A673 (cell line): ENCODE measurements around the gene KDM3B. TPM values are rescaled to one million over a fixed set of nuclear protein-coding genes. Genes with fewer than 3 reads are reported as not detected.
"Not testable (repeated sequence)": the region's sequence is repeated elsewhere in the genome, so short reads cannot be mapped to it uniquely, and the experiment has no call there.

Experiments used
- BruUV-seq: library from RNA; stranded (reverse); fragments of 400-500 nt; replicated peaks from 2 replicates; lab custom pipeline; 2021; lab: Mats Ljungman, UMichigan
- CTCF ChIA-PET: fragments of 300-600 bp; sonication (Branson Sonifier 250); formaldehyde crosslinking; loops from one replicate; lab custom pipeline; 2022; ENCODE audit warnings: antibody characterized with exemption; lab: Charles Lee
- POLR2A ChIA-PET: fragments of 300-600 bp; sonication (Branson Sonifier 250); formaldehyde crosslinking; loops from one replicate; lab custom pipeline; 2022; ENCODE audit warnings: antibody characterized with exemption; ENCODE audit not compliant: low non-redundant PET; lab: Charles Lee
- DNase-seq: peaks from one replicate; pipeline ENCODE4 v3.0.0-alpha.2; 2015; ENCODE audit warnings: low spot score
- H3K27ac ChIP-seq: fragments of 200-600 bp; sonication (generic); 2 replicates; pipeline ENCODE4 v1.5.1; 2016; ENCODE audit warnings: mixed run types, low read depth, mild to moderate bottlenecking, mixed read lengths, antibody characterized with exemption, low read length; ENCODE audit not compliant: poor library complexity, severe bottlenecking
- H3K27me3 ChIP-seq: fragments of 200-600 bp; sonication (generic); replicated peaks from 2 replicates; pipeline ENCODE4 v1.6.1; 2017; ENCODE audit warnings: mixed run types, low read depth, mild to moderate bottlenecking, mixed read lengths, antibody characterized with exemption, low read length; ENCODE audit not compliant: insufficient read depth, poor library complexity
- H3K36me3 ChIP-seq: fragments of 200-600 bp; sonication (generic); 2 replicates; pipeline ENCODE4 v1.6.1; 2016; ENCODE audit warnings: mixed run types, mild to moderate bottlenecking, mixed read lengths, antibody characterized with exemption, low read length; ENCODE audit not compliant: insufficient read depth, poor library complexity, severe bottlenecking
- H3K4me1 ChIP-seq: fragments of 200-600 bp; sonication (generic); 2 replicates; pipeline ENCODE4 v1.6.1; 2017; ENCODE audit warnings: mixed run types, mild to moderate bottlenecking, mixed read lengths, antibody characterized with exemption, low read length; ENCODE audit not compliant: insufficient read depth, poor library complexity, severe bottlenecking
- H3K4me3 ChIP-seq: fragments of 200-600 bp; sonication (generic); 2 replicates; pipeline ENCODE4 v1.5.1; 2016; ENCODE audit warnings: low read depth, mixed run types, mild to moderate bottlenecking, mixed read lengths, low read length; ENCODE audit not compliant: poor library complexity, severe bottlenecking
- H3K9me3 ChIP-seq: fragments of 200-600 bp; sonication (generic); 2 replicates; pipeline ENCODE4 v1.6.1; 2016; ENCODE audit warnings: mixed run types, low read depth, mild to moderate bottlenecking, mixed read lengths, antibody characterized with exemption, low read length; ENCODE audit not compliant: poor library complexity, severe bottlenecking
- EZH2 ChIP-seq: fragments of 200-600 bp; sonication (generic); IDR thresholded peaks from 2 replicates; pipeline ENCODE4 v1.6.1; 2017; ENCODE audit warnings: borderline replicate concordance, low read depth, mild to moderate bottlenecking, mixed read lengths, antibody characterized with exemption, low read length; ENCODE audit not compliant: poor library complexity, severe bottlenecking
- intact Hi-C: fragments of 100-400 bp; cut with micrococcal nuclease; formaldehyde crosslinking; loops from one replicate; pipeline ENCODE4 v1.10.0; 2022; ENCODE audit not compliant: unreplicated experiment
- total RNA-seq: library from RNA; stranded (reverse); gene quantifications from 2 replicates; pipeline ENCODE4 v1.2.3, GENCODE V29; 2021
- TF ChIP-seq, protein P1 (sequence below): fragments of 300-800, 200-600 bp; sonication (generic); conservative IDR thresholded peaks from 2 replicates; pipeline ENCODE4 v1.5.1; 2017; ENCODE audit warnings: low read depth, mild to moderate bottlenecking, antibody characterized with exemption, low read length, moderate library complexity, mixed read lengths

Gene KDM3B
- total RNA-seq, 1 experiment from 2014 or later: 62.1 TPM

DNA sequence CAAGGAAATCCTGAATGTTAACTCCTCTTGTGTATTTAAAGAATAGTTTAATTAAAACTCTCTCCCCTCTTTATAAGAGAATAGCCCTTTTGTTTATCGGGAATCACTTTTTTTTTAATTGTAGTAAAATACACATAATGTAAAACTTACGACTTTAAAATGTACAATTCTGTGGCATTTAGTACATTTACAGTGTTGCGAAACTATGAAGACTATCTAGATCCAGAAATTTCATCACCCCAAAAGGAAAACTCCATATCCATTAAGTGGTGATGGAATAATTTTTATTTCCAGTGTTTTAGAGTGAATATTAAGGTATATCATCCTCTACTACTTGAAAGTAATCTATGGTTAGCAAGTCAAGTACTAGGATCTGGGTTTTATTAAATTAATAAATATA is 36.8 kb downstream of the KDM3B start:
- H3K36me3 ChIP-seq: peaks cover 50% of the 10 kb centered on the region
- H3K27me3 ChIP-seq: no peaks in the 10 kb centered on the region
- no peak overlapping the region for H3K27ac ChIP-seq
- BruUV-seq: no TSS peak
- ChIA-PET CTCF (no interaction called here), POLR2A (no interaction called here)
- no peaks in the 10 kb centered on the region for H3K4me1 ChIP-seq
- TF ChIP-seq, protein P1, sequence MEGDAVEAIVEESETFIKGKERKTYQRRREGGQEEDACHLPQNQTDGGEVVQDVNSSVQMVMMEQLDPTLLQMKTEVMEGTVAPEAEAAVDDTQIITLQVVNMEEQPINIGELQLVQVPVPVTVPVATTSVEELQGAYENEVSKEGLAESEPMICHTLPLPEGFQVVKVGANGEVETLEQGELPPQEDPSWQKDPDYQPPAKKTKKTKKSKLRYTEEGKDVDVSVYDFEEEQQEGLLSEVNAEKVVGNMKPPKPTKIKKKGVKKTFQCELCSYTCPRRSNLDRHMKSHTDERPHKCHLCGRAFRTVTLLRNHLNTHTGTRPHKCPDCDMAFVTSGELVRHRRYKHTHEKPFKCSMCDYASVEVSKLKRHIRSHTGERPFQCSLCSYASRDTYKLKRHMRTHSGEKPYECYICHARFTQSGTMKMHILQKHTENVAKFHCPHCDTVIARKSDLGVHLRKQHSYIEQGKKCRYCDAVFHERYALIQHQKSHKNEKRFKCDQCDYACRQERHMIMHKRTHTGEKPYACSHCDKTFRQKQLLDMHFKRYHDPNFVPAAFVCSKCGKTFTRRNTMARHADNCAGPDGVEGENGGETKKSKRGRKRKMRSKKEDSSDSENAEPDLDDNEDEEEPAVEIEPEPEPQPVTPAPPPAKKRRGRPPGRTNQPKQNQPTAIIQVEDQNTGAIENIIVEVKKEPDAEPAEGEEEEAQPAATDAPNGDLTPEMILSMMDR: no peak
- TF ChIP-seq EZH2: no peak
- intact Hi-C loops: no loop called here
- no peaks in the 10 kb centered on the region for H3K9me3 ChIP-seq
- no peak for DNase-seq
- H3K4me3 ChIP-seq: no peak overlapping the region

DNA sequence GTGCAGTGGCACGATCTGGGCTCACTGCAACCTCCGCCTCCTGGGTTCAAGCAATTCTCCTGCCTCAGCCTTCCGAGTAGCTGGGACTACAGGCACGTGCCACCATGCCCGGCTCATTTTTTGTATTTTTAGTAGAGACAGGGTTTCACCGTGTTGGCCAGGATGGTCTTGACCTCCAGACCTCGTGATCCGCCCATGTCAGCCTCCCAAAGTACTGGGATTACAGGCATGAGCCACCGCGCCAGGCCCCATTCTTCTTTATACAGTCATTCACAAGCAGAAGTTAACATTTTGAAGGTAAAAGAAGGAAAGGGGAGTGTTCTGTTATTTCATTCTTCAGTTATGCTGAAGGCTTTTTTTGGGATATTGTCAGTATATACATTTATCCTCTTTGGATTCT is 37.4 kb downstream of the KDM3B start:
- H3K27ac ChIP-seq, intact Hi-C loops, H3K4me1 ChIP-seq, H3K27me3 ChIP-seq, DNase-seq, H3K9me3 ChIP-seq, H3K4me3 ChIP-seq, POLR2A ChIA-PET, CTCF ChIA-PET, BruUV-seq: not testable (repeated sequence)
- H3K36me3 ChIP-seq: peaks cover 53% of the 10 kb centered on the region

DNA sequence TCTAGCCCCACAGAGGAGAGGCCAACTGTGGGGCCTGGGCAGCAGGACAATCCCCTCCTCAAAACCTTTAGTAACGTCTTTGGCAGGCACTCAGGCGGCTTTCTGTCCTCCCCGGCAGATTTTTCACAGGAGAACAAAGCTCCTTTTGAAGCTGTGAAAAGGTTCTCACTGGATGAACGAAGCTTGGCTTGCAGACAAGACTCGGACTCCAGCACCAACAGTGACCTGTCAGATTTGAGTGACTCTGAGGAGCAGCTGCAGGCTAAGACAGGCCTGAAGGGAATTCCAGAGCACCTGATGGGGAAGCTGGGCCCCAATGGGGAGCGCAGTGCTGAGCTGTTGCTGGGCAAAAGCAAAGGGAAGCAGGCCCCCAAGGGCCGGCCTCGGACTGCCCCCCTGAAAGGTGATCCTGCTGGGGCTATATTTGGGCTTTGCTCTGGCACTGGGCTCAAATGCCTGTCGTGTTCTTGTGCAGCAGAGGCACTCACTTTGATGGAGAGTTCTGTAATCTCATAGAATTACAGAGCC is 39.4 kb downstream of the KDM3B start:
- intact Hi-C loops: no loop called here
- no peaks in the 10 kb centered on the region for H3K27me3 ChIP-seq
- no peaks in the 10 kb centered on the region for H3K4me1 ChIP-seq
- no peaks in the 10 kb centered on the region for H3K9me3 ChIP-seq
- peaks cover 45% of the 10 kb centered on the region for H3K36me3 ChIP-seq
- BruUV-seq: no TSS peak
- no peak for DNase-seq
- TF ChIP-seq EZH2: no peak
- TF ChIP-seq, protein P1: no peak
- CTCF ChIA-PET: no interaction called here
- POLR2A ChIA-PET: no interaction called here
- no peak overlapping the region for H3K4me3 ChIP-seq
- no peak overlapping the region for H3K27ac ChIP-seq

DNA sequence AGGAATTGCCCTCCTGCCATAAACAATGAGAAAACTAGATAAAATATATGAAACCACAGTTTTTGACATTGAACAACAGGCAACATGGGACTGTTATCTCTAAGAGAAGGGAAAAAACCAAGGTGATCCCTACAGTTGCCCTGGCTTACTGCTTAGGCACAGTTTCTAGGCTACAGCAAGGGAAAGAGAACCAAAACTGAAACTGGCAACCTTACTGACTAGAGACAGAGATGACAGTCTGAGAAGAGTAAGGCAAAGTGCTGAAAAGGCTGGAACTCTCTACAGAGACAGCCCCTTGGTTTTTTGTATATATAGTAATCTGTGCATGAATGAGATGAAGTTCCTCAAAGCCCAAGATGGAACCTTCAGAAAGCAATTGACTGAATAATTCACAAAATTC is 50.2 kb downstream of the KDM3B start:
- DNase-seq: no peak
- BruUV-seq: no TSS peak
- ChIA-PET POLR2A (no interaction called here), CTCF (no interaction called here)
- H3K4me3 ChIP-seq: no peak overlapping the region
- H3K4me1 ChIP-seq: no peaks in the 10 kb centered on the region
- H3K27me3 ChIP-seq: no peaks in the 10 kb centered on the region
- no peak overlapping the region for H3K27ac ChIP-seq
- TF ChIP-seq, protein P1: no peak
- no peak for TF ChIP-seq EZH2
- peaks cover 42% of the 10 kb centered on the region for H3K36me3 ChIP-seq
- no peaks in the 10 kb centered on the region for H3K9me3 ChIP-seq
- intact Hi-C loops: no loop called here
